IMR-90 (cell line): ENCODE measurements around the gene CYP20A1. TPM values are rescaled to one million over a fixed set of nuclear protein-coding genes. Genes with fewer than 3 reads are reported as not detected.

Experiments
- ATAC-seq: fragments of 200-7000 bp; cut with Tn5 transposase; 2 replicates; pipeline ENCODE4 v1.9.1; 2020; ENCODE audit warnings: low read depth, mild to moderate bottlenecking, moderate library complexity
- BruUV-seq: library from RNA; stranded (reverse); fragments of 400-500 nt; replicated peaks from 2 replicates; lab custom pipeline; 2021; lab: Mats Ljungman, UMichigan
- CTCF ChIA-PET: fragments of 300-600 bp; formaldehyde crosslinking; extraction: SDS; loops from one replicate; lab custom pipeline; 2021; ENCODE audit warnings: antibody characterized with exemption; lab: Yijun Ruan, JAX
- POLR2A ChIA-PET: fragments of 300-600 bp; sonication (Branson Sonifier 250); formaldehyde crosslinking; loops from one replicate; lab custom pipeline; 2022; ENCODE audit warnings: antibody characterized with exemption; ENCODE audit not compliant: unreplicated experiment; lab: Charles Lee
- DNase-seq: peaks from one replicate; pipeline ENCODE4 v3.0.0; 2013
- H2AFZ ChIP-seq: replicated peaks from 2 replicates; pipeline ENCODE3; 2013; ENCODE audit warnings: low read length, mild to moderate bottlenecking; ENCODE audit not compliant: poor library complexity
- H2AK5ac ChIP-seq: 2 replicates; pipeline ENCODE4 v1.6.1; 2013; ENCODE audit warnings: low read depth, low read length, inconsistent platforms
- H2AK9ac ChIP-seq: replicated peaks from 2 replicates; pipeline ENCODE3; 2013; ENCODE audit warnings: mild to moderate bottlenecking, low read depth, low read length, moderate library complexity; ENCODE audit not compliant: poor library complexity
- H2BK120ac ChIP-seq: 2 replicates; pipeline ENCODE4 v1.6.1; 2013; ENCODE audit warnings: low read depth, low read length, inconsistent platforms
- H2BK15ac ChIP-seq: 3 replicates; pipeline ENCODE4 v1.6.1; 2013; ENCODE audit warnings: low read depth, low read length, inconsistent platforms
- H2BK20ac ChIP-seq: 2 replicates; pipeline ENCODE4 v1.6.1; 2013; ENCODE audit warnings: low read depth, mild to moderate bottlenecking, inconsistent platforms, low read length, moderate library complexity
- H2BK5ac ChIP-seq: 2 replicates; pipeline ENCODE4 v1.6.1; 2013; ENCODE audit warnings: mild to moderate bottlenecking, low read depth, low read length, inconsistent platforms; ENCODE audit not compliant: poor library complexity, severe bottlenecking
- H3K14ac ChIP-seq: replicated peaks from 2 replicates; pipeline ENCODE4 v1.6.1; 2013; ENCODE audit warnings: low read depth, low read length, inconsistent platforms
- H3K18ac ChIP-seq: 2 replicates; pipeline ENCODE4 v1.6.1; 2013; ENCODE audit warnings: low read depth, low read length, control low read depth
- H3K23ac ChIP-seq: 2 replicates; pipeline ENCODE4 v1.6.1; 2013; ENCODE audit warnings: low read depth, low read length, inconsistent platforms
- H3K27ac ChIP-seq: 2 replicates; pipeline ENCODE4 v1.5.1; 2013; ENCODE audit warnings: mild to moderate bottlenecking, control low read depth, low read length; ENCODE audit not compliant: insufficient read depth
- H3K27me3 ChIP-seq: 2 replicates; pipeline ENCODE4 v1.6.1; 2013; ENCODE audit warnings: low read length; ENCODE audit not compliant: control insufficient read depth, insufficient read depth
- H3K36me3 ChIP-seq: 2 replicates; pipeline ENCODE4 v1.6.1; 2013; ENCODE audit warnings: low read length, mixed read lengths; ENCODE audit not compliant: control insufficient read depth, insufficient read depth
- H3K4ac ChIP-seq: 2 replicates; pipeline ENCODE4 v1.6.1; 2013; ENCODE audit warnings: low read depth, low read length, inconsistent platforms
- H3K4me1 ChIP-seq: 2 replicates; pipeline ENCODE4 v1.6.1; 2013; ENCODE audit warnings: low read length, mixed read lengths; ENCODE audit not compliant: control insufficient read depth, insufficient read depth
- H3K4me2 ChIP-seq: 2 replicates; pipeline ENCODE4 v1.6.1; 2013; ENCODE audit warnings: low read depth, mild to moderate bottlenecking, control low read depth, low read length, moderate library complexity
- H3K4me3 ChIP-seq: 2 replicates; pipeline ENCODE4 v1.5.1; 2013; ENCODE audit warnings: low read depth, mild to moderate bottlenecking, control low read depth, low read length, moderate library complexity; ENCODE audit not compliant: insufficient read depth
- H3K56ac ChIP-seq: 2 replicates; pipeline ENCODE4 v1.6.1; 2013; ENCODE audit warnings: low read length, inconsistent platforms; ENCODE audit not compliant: insufficient read depth; ENCODE audit errors: extremely low read depth
- H3K79me1 ChIP-seq, 2 experiments: 2 replicates each; pipeline ENCODE4 v1.6.1; 2013; ENCODE audit warnings: low read length in 2 of 2, inconsistent platforms in 1 of 2, low read depth in 1 of 2
- H3K9ac ChIP-seq: 2 replicates; pipeline ENCODE4 v1.6.1; 2013; ENCODE audit warnings: low read depth, low read length, control low read depth
- H3K9me1 ChIP-seq: 2 replicates; pipeline ENCODE4 v1.6.1; 2013; ENCODE audit warnings: low read length, inconsistent platforms; ENCODE audit not compliant: insufficient read depth
- H3K9me3 ChIP-seq: 2 replicates; pipeline ENCODE4 v1.6.1; 2013; ENCODE audit warnings: low read length; ENCODE audit not compliant: control insufficient read depth, insufficient read depth
- H4K20me1 ChIP-seq: 2 replicates; pipeline ENCODE4 v1.6.1; 2013; ENCODE audit warnings: low read length, inconsistent platforms; ENCODE audit not compliant: insufficient read depth
- H4K5ac ChIP-seq: 2 replicates; pipeline ENCODE4 v1.6.1; 2013; ENCODE audit warnings: mild to moderate bottlenecking, low read depth, low read length, control low read depth
- H4K8ac ChIP-seq, 2 experiments: 2 replicates each; pipeline ENCODE4 v1.6.1; 2013; ENCODE audit warnings: low read depth in 2 of 2, low read length in 2 of 2, control low read depth in 1 of 2, inconsistent platforms in 1 of 2
- H4K91ac ChIP-seq: 2 replicates; pipeline ENCODE4 v1.6.1; 2013; ENCODE audit warnings: low read depth, low read length, inconsistent platforms; ENCODE audit not compliant: insufficient read depth
- BHLHE40 ChIP-seq: fragments of 150-350 bp; IDR thresholded peaks from 2 replicates; pipeline ENCODE4 v1.6.1; 2016; ENCODE audit warnings: mild to moderate bottlenecking, low read depth, low read length
- CEBPB ChIP-seq: IDR thresholded peaks from 2 replicates; pipeline ENCODE4 v1.6.1; 2012; ENCODE audit warnings: low read depth, low read length, improper control_type of control experiment
- CHD1 ChIP-seq: IDR thresholded peaks from 2 replicates; pipeline ENCODE4 v1.6.1; 2012; ENCODE audit warnings: low read depth, low read length, improper control_type of control experiment
- FOS ChIP-seq: fragments of 150-350 bp; IDR thresholded peaks from 2 replicates; pipeline ENCODE4 v1.6.1; 2016; ENCODE audit warnings: low read depth, low read length
- MAFK ChIP-seq: IDR thresholded peaks from 2 replicates; pipeline ENCODE4 v1.6.1; 2012; ENCODE audit warnings: low read depth, low read length, improper control_type of control experiment
- MAZ ChIP-seq: IDR thresholded peaks from 2 replicates; pipeline ENCODE4 v1.6.1; 2012; ENCODE audit warnings: low read depth, mild to moderate bottlenecking, low read length, improper control_type of control experiment, moderate library complexity, borderline replicate concordance
- MXI1 ChIP-seq: IDR thresholded peaks from 2 replicates; pipeline ENCODE4 v1.6.1; 2012; ENCODE audit warnings: low read depth, mild to moderate bottlenecking, low read length, moderate library complexity, borderline replicate concordance
- NFE2L2 ChIP-seq: fragments of 150-350 bp; IDR thresholded peaks from 2 replicates; pipeline ENCODE4 v1.6.1; 2016; ENCODE audit warnings: low read depth, mild to moderate bottlenecking, low read length
- POLR2A ChIP-seq: IDR thresholded peaks from 2 replicates; pipeline ENCODE4 v1.6.1; 2012; ENCODE audit warnings: mild to moderate bottlenecking, low read depth, low read length
- RAD21 ChIP-seq: IDR thresholded peaks from 2 replicates; pipeline ENCODE4 v1.6.1; 2012; ENCODE audit warnings: low read length, improper control_type of control experiment
- RCOR1 ChIP-seq: IDR thresholded peaks from 2 replicates; pipeline ENCODE4 v1.6.1; 2012; ENCODE audit warnings: mild to moderate bottlenecking, low read length, improper control_type of control experiment; ENCODE audit not compliant: insufficient replicate concordance
- RFX5 ChIP-seq: IDR thresholded peaks from 2 replicates; pipeline ENCODE4 v1.8.0; 2012; ENCODE audit warnings: low read depth, mild to moderate bottlenecking, low read length, moderate library complexity
- SMC3 ChIP-seq: fragments of 150-350 bp; IDR thresholded peaks from 2 replicates; pipeline ENCODE4 v1.6.1; 2016; ENCODE audit warnings: low read depth, mild to moderate bottlenecking, antibody characterized with exemption, low read length, moderate library complexity
- USF2 ChIP-seq: fragments of 150-350 bp; IDR thresholded peaks from 2 replicates; pipeline ENCODE4 v1.6.1; 2017; ENCODE audit warnings: mild to moderate bottlenecking, antibody characterized with exemption, low read length, low read depth
- dilution Hi-C: fragments of 300-500 bp; cut with HindIII; formaldehyde crosslinking; loops from one replicate; pipeline ENCODE4 v1.14.3; 2018; ENCODE audit warnings: low sequenced_read_pairs; ENCODE audit not compliant: unreplicated experiment
- in situ Hi-C: fragments of 300-500 bp; cut with MboI; formaldehyde crosslinking; loops from 3 replicates; pipeline ENCODE4 v1.14.3; 2019; ENCODE audit warnings: low sequenced_read_pairs, inconsistent platforms, mixed read lengths
- intact Hi-C: fragments of 100-400 bp; cut with micrococcal nuclease; formaldehyde crosslinking; loops from 2 replicates; pipeline ENCODE4 v1.10.0; 2022
- polyA plus RNA-seq, 3 experiments: library from polyadenylated mRNA; depleted of rRNA; stranded (reverse); fragments of >200 nt; gene quantifications; 2 replicates each; pipeline ENCODE4 v1.2.3, GENCODE V29; 2012; ENCODE audit warnings: low replicate concordance in 1 of 3
- total RNA-seq: library from RNA; depleted of rRNA; stranded (reverse); fragments of >200 nt; gene quantifications from 2 replicates; pipeline ENCODE4 v1.2.3, GENCODE V29; 2012
- TF ChIP-seq, protein P1 (sequence below): fragments of 150-350 bp; IDR thresholded peaks from 2 replicates; pipeline ENCODE4 v1.6.1; 2016; ENCODE audit warnings: low read depth, mild to moderate bottlenecking, low read length, moderate library complexity, borderline replicate concordance

Gene CYP20A1
- total and polyA plus RNA-seq, 2 of the 4 experiments (the other 2 are of a cell fraction): 7.0 to 16.8 TPM

DNA sequence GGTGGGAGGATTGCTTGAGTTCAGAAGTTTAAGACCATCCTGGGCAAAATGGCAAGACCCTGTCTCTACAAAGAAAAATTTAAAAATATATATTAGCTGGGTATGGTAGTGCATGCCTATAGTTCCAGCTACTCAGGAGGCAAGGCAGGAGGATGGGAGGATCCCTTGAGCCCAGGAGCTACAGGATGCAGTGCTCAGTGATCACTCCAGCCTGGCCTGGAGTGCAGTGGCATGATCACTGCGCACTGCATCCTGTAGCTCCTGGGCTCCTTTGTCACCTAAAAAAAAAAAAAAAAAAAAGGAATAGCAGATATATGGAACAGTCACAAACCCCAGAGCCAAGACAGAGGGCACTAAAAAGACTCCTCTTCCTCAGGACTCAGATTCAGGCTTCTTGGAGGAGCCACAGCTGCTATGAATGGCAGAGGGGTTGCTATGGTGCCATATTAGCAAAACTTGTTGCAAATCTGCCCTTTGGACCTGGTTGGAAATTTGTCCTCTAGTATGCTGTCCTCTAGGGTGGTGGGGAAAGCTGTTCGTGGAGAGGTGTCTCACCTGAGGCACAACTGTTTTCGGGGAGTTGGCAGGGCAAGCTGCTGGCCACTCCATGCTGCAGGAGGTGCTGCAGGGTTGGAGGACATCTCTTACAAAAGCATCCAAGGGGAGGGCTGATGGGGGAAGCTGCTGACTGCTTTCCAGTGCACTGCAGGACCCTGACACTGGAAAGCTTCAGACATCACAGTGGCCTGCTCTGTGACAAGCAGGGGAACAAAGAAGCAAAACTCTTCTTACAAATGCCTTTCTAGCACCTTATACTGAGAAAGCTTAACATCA, 22.7 kb downstream of the CYP20A1 start (continued):
- TF ChIP-seq RCOR1: no peak

- ATAC-seq (no peak), DNase-seq (no peak)
- H3K27ac ChIP-seq: no peak overlapping the region
- POLR2A ChIA-PET: no interaction called here
- dilution Hi-C loops (no loop called here), intact Hi-C loops (no loop called here), in situ Hi-C loops (no loop called here)
- no peaks in the 10 kb centered on the region for H3K9me1 ChIP-seq
- no peak overlapping the region for H3K9ac ChIP-seq
- no peak overlapping the region for H2BK5ac ChIP-seq
- no peak overlapping the region for H3K56ac ChIP-seq
- H2AK5ac ChIP-seq: no peak overlapping the region
- peaks cover 27% of the 10 kb centered on the region for H3K36me3 ChIP-seq
- H2BK120ac ChIP-seq: no peak overlapping the region
- no peak overlapping the region for H3K23ac ChIP-seq
- no TSS peak for BruUV-seq
- no peak for TF ChIP-seq NFE2L2
- no peak for TF ChIP-seq CEBPB
- TF ChIP-seq MXI1: no peak
- TF ChIP-seq USF2: no peak
- no peak for TF ChIP-seq RAD21
- TF ChIP-seq CHD1: no peak
- TF ChIP-seq, protein P1, sequence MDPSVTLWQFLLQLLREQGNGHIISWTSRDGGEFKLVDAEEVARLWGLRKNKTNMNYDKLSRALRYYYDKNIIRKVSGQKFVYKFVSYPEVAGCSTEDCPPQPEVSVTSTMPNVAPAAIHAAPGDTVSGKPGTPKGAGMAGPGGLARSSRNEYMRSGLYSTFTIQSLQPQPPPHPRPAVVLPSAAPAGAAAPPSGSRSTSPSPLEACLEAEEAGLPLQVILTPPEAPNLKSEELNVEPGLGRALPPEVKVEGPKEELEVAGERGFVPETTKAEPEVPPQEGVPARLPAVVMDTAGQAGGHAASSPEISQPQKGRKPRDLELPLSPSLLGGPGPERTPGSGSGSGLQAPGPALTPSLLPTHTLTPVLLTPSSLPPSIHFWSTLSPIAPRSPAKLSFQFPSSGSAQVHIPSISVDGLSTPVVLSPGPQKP: no peak
- no peak for TF ChIP-seq RFX5
- no peak for TF ChIP-seq SMC3
- TF ChIP-seq POLR2A: no peak
- no peak for TF ChIP-seq FOS
- no peak for TF ChIP-seq MAFK
- no peak for TF ChIP-seq MAZ
- TF ChIP-seq BHLHE40: no peak
- no peak overlapping the region for H3K18ac ChIP-seq
- H2BK20ac ChIP-seq: no peak overlapping the region
- no peaks in the 10 kb centered on the region for H3K27me3 ChIP-seq
- no peak overlapping the region for H2AK9ac ChIP-seq
- H4K91ac ChIP-seq: no peak overlapping the region
- H2AFZ ChIP-seq: no peak overlapping the region
- H3K9me3 ChIP-seq: no peaks in the 10 kb centered on the region
- no peak overlapping the region for H4K8ac ChIP-seq
- CTCF ChIA-PET: no interaction called here
- no peak overlapping the region for H3K14ac ChIP-seq
- H3K4me1 ChIP-seq: no peaks in the 10 kb centered on the region
- no peaks in the 10 kb centered on the region for H4K20me1 ChIP-seq
- H3K79me1 ChIP-seq: peaks cover 0 to 3% of the 10 kb centered on the region in 2 experiments; a peak in 2 of 4 replicates
- H3K4ac ChIP-seq: no peak overlapping the region
- H3K4me2 ChIP-seq: no peak overlapping the region
- no peak overlapping the region for H4K5ac ChIP-seq
- H3K4me3 ChIP-seq: no peak overlapping the region
- no peak overlapping the region for H2BK15ac ChIP-seq
Measured at GRCh38 chr2:203279288-203279687, 40.5 kb downstream of the CYP20A1 start.
